ENCODE measurements around the gene CREG2.

DNA sequence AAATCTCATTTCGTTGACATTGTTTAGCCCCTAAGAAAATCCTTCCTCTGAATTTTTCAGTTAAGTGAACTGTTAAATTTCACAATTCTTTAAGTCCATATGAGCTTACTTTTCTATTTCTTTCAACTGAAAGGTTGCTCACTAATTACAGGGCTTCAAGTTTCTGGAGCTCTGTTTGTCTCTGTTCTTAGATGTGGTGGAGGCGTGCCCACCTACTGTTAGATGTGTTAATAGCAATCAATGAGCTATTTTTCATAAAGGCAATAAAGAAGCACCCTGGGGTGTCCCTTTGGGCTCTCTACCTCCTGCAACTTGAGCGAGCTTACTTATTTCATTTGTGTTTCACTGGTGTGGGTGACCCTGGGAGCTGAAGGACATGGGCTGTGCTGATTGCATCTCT, 25.0 kb downstream of the CREG2 start:
- TF ChIP-seq POLR2AphosphoS5 (IDR thresholded peaks at IDR 0.05; ENCODE audit: low read depth, low read length), result no peak
- TF ChIP-seq, protein P1, sequence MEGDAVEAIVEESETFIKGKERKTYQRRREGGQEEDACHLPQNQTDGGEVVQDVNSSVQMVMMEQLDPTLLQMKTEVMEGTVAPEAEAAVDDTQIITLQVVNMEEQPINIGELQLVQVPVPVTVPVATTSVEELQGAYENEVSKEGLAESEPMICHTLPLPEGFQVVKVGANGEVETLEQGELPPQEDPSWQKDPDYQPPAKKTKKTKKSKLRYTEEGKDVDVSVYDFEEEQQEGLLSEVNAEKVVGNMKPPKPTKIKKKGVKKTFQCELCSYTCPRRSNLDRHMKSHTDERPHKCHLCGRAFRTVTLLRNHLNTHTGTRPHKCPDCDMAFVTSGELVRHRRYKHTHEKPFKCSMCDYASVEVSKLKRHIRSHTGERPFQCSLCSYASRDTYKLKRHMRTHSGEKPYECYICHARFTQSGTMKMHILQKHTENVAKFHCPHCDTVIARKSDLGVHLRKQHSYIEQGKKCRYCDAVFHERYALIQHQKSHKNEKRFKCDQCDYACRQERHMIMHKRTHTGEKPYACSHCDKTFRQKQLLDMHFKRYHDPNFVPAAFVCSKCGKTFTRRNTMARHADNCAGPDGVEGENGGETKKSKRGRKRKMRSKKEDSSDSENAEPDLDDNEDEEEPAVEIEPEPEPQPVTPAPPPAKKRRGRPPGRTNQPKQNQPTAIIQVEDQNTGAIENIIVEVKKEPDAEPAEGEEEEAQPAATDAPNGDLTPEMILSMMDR (IDR thresholded peaks at IDR 0.05), result no peak
